ENCODE results near the gene IRAK2.
"Not testable (repeated sequence)": the region's sequence is repeated elsewhere in the genome, so short reads cannot be mapped to it uniquely, and the experiment has no call there.

The IRAK2 gene

GRCh38 chr3:10164546-10165393 lies at the start of gene IRAK2:
IRAK2 (plus strand) TSS chr3:10164919; CDS start chr3:10164955, 36 bp downstream.
- no peak for FAIRE-seq

- peak; percentile 93 for FAIRE-seq
Measured at GRCh38 chr3:10115326-10116137, 49.2 kb upstream of the IRAK2 start, which contains the start of gene BRK1. BRK1 (plus strand) TSS chr3:10115675; CDS start chr3:10115702, 27 bp downstream.

- no peak for FAIRE-seq
Measured at GRCh38 chr3:10116138-10116460, 48.6 kb upstream of the IRAK2 start.

- FAIRE-seq = no peak
Measured at GRCh38 chr3:10116928-10117327, 47.8 kb upstream of the IRAK2 start.

GRCh38 chr3:10119376-10119775 lies 45.3 kb upstream of the IRAK2 start:
- FAIRE-seq = no peak

GRCh38 chr3:10121064-10121463 lies 43.7 kb upstream of the IRAK2 start:
- no peak for FAIRE-seq

- FAIRE-seq = no peak
Measured at GRCh38 chr3:10122724-10123123, 42.0 kb upstream of the IRAK2 start.

GRCh38 chr3:10135872-10136271 lies 28.8 kb upstream of the IRAK2 start:
- not testable (repeated sequence) for FAIRE-seq

GRCh38 chr3:10136426-10137005 lies 28.2 kb upstream of the IRAK2 start:
- no peak for FAIRE-seq

- FAIRE-seq = no peak
Measured at GRCh38 chr3:10137178-10137577, 27.5 kb upstream of the IRAK2 start.

GRCh38 chr3:10140996-10141546 lies 23.6 kb upstream of the IRAK2 start:
- FAIRE-seq = no peak

GRCh38 chr3:10142707-10143560 lies 21.8 kb upstream of the IRAK2 start:
- no peak for FAIRE-seq

- no peak for FAIRE-seq
Measured at GRCh38 chr3:10145685-10146084, 19.0 kb upstream of the IRAK2 start.

GRCh38 chr3:10149226-10149625 lies 15.5 kb upstream of the IRAK2 start:
- FAIRE-seq = no peak

- FAIRE-seq = no peak
Measured at GRCh38 chr3:10150987-10151386, 13.7 kb upstream of the IRAK2 start.

- no peak for FAIRE-seq
Measured at GRCh38 chr3:10154335-10155122, 10.2 kb upstream of the IRAK2 start.

- no peak for FAIRE-seq
Measured at GRCh38 chr3:10155123-10155472, 9.6 kb upstream of the IRAK2 start.

GRCh38 chr3:10155658-10156057 lies 9.1 kb upstream of the IRAK2 start:
- FAIRE-seq = no peak

GRCh38 chr3:10157031-10157430 lies 7.7 kb upstream of the IRAK2 start:
- FAIRE-seq = no peak

- not testable (repeated sequence) for FAIRE-seq
Measured at GRCh38 chr3:10158555-10158954, 6.2 kb upstream of the IRAK2 start.

- FAIRE-seq = no peak
Measured at GRCh38 chr3:10160346-10160745, 4.4 kb upstream of the IRAK2 start.

GRCh38 chr3:10160925-10161324 lies 3.8 kb upstream of the IRAK2 start:
- FAIRE-seq = no peak
